ENCODE measurements around the gene DMXL1. TPM values are rescaled to one million over a fixed set of nuclear protein-coding genes. Genes with fewer than 3 reads are reported as not detected.
A peak's percentile ranks its signal among the peaks of the same experiment; 100 is the strongest.

The DMXL1 gene
- total RNA-seq, 1 experiment from 2014 or later = 43.3 TPM

GRCh38 chr5:119270960-119271757, 200.3 kb downstream of the DMXL1 start:
- intact Hi-C loops (cut with micrococcal nuclease; ENCODE audit: unreplicated experiment) = no loop called here
- no peak overlapping the region for H3K27ac Mint-ChIP-seq (ENCODE audit: unreplicated experiment)
- BruUV-seq (replicated peaks) = no TSS peak
- CTCF ChIA-PET = interaction anchor here (0.6 kb wide), 1 partner anchor 75 kb away, joined by 6 read pairs; no protein-coding TSS in a partner anchor
- peaks cover 25% of the 10 kb centered on the region for H3K36me3 Mint-ChIP-seq (ENCODE audit: insufficient read depth, unreplicated experiment)
- H3K4me3 Mint-ChIP-seq (ENCODE audit: low read depth, unreplicated experiment) = peak overlapping the region; percentile 83
- no peaks in the 10 kb centered on the region for H3K9me3 Mint-ChIP-seq (ENCODE audit: low read depth, unreplicated experiment)
- TF ChIP-seq CTCF (IDR thresholded peaks at IDR 0.05; ENCODE audit: unreplicated experiment) = no peak
- H3K27me3 Mint-ChIP-seq (ENCODE audit: unreplicated experiment) = no peaks in the 10 kb centered on the region
- peaks cover 65% of the 10 kb centered on the region for H3K4me1 Mint-ChIP-seq (ENCODE audit: low read depth, unreplicated experiment)
- DNase-seq = no peak

- intact Hi-C loops (cut with micrococcal nuclease; ENCODE audit: unreplicated experiment) = no loop called here
- Mint-ChIP-seq H3K36me3 (ENCODE audit: insufficient read depth, unreplicated experiment) (peaks cover 25% of the 10 kb centered on the region), H3K4me1 (ENCODE audit: low read depth, unreplicated experiment) (peaks cover 65% of the 10 kb centered on the region), H3K9me3 (ENCODE audit: low read depth, unreplicated experiment) (no peaks in the 10 kb centered on the region), H3K27me3 (ENCODE audit: unreplicated experiment) (no peaks in the 10 kb centered on the region), H3K27ac (ENCODE audit: unreplicated experiment) (no peak overlapping the region), H3K4me3 (ENCODE audit: low read depth, unreplicated experiment) (no peak overlapping the region)
- no peak for TF ChIP-seq CTCF (IDR thresholded peaks at IDR 0.05; ENCODE audit: unreplicated experiment)
- BruUV-seq (replicated peaks) = no TSS peak
- DNase-seq = no peak
- CTCF ChIA-PET = interaction anchor here (0.6 kb wide), 1 partner anchor 76 kb away, joined by 6 read pairs; no protein-coding TSS in a partner anchor
These were observed 201.2 kb downstream of the DMXL1 start for GRCh38 chr5:119271758-119272730.

- CTCF ChIA-PET = no interaction called here
- BruUV-seq (replicated peaks) = no TSS peak
- H3K4me1 Mint-ChIP-seq (ENCODE audit: low read depth, unreplicated experiment) = peaks cover 63% of the 10 kb centered on the region
- H3K4me3 Mint-ChIP-seq (ENCODE audit: low read depth, unreplicated experiment) = peak overlapping the region; percentile 44
- no peak overlapping the region for H3K27ac Mint-ChIP-seq (ENCODE audit: unreplicated experiment)
- DNase-seq = no peak
- no peaks in the 10 kb centered on the region for H3K9me3 Mint-ChIP-seq (ENCODE audit: low read depth, unreplicated experiment)
- intact Hi-C loops (cut with micrococcal nuclease; ENCODE audit: unreplicated experiment) = no loop called here
- H3K27me3 Mint-ChIP-seq (ENCODE audit: unreplicated experiment) = no peaks in the 10 kb centered on the region
- no peak for TF ChIP-seq CTCF (IDR thresholded peaks at IDR 0.05; ENCODE audit: unreplicated experiment)
- H3K36me3 Mint-ChIP-seq (ENCODE audit: insufficient read depth, unreplicated experiment) = peaks cover 17% of the 10 kb centered on the region
These were observed 202.5 kb downstream of the DMXL1 start for GRCh38 chr5:119273391-119273839.

GRCh38 chr5:119274030-119274766, 203.3 kb downstream of the DMXL1 start:
- Mint-ChIP-seq H3K27me3 (ENCODE audit: unreplicated experiment) (no peaks in the 10 kb centered on the region), H3K9me3 (ENCODE audit: low read depth, unreplicated experiment) (no peaks in the 10 kb centered on the region), H3K27ac (ENCODE audit: unreplicated experiment) (peak overlapping the region; percentile 60), H3K36me3 (ENCODE audit: insufficient read depth, unreplicated experiment) (peaks cover 9% of the 10 kb centered on the region), H3K4me3 (ENCODE audit: low read depth, unreplicated experiment) (peak overlapping the region; percentile 44), H3K4me1 (ENCODE audit: low read depth, unreplicated experiment) (peaks cover 63% of the 10 kb centered on the region)
- no TSS peak for BruUV-seq (replicated peaks)
- intact Hi-C loops (cut with micrococcal nuclease; ENCODE audit: unreplicated experiment) = loop anchor here (1.0 kb wide), 1 partner anchor 30 kb away; no protein-coding TSS in a partner anchor
- DNase-seq = peak; percentile 41
- CTCF ChIA-PET = interaction anchor here (1.6 to 2.0 kb wide), 2 partner anchors 18 to 29 kb away, joined by 3 to 6 read pairs; no protein-coding TSS in a partner anchor
- no peak for TF ChIP-seq CTCF (IDR thresholded peaks at IDR 0.05; ENCODE audit: unreplicated experiment)
